Measurements from ENCODE around the gene RAB40C. TPM values are rescaled to one million over a fixed set of nuclear protein-coding genes. Genes with fewer than 3 reads are reported as not detected.

Gene RAB40C
- total RNA-seq, 1 experiment from 2014 or later: 20.8 TPM

- no peaks in the 10 kb centered on the region for H3K9me3 ChIP-seq
- H3K4me3 ChIP-seq: no peak overlapping the region
- no peaks in the 10 kb centered on the region for H3K36me3 ChIP-seq
- DNase-seq: no peak
- no peaks in the 10 kb centered on the region for H3K27me3 ChIP-seq
Observed at GRCh38 chr16:610513-611381, 20.9 kb downstream of the RAB40C start.

DNA sequence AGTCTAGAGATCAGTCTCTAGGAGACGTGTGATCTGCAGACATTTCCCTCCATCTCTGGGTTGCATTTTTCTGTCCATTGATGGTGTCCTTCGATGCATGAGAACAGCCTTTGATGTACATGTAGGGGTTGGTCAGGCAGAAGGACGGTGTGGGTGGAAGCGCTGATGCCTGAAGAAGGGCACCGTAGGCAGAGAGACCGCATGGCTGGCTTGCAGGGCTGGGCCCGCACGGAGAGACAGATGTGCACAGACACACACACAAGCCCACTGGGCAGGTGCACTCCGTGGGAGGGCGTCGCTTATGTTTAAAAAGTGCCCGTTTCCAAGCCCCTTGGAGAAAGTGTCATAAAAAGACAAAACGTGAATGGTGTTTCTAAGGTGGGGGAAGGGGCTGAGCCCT is 25.3 kb downstream of the RAB40C start:
- H3K9me3 ChIP-seq: no peaks in the 10 kb centered on the region
- H3K4me3 ChIP-seq: no peak overlapping the region
- no peaks in the 10 kb centered on the region for H3K36me3 ChIP-seq
- no peak for DNase-seq
- H3K27me3 ChIP-seq: no peaks in the 10 kb centered on the region

GRCh38 chr16:616733-617586 is 27.1 kb downstream of the RAB40C start:
- Histone ChIP-seq H3K36me3 (no peaks in the 10 kb centered on the region), H3K27me3 (no peaks in the 10 kb centered on the region), H3K9me3 (no peaks in the 10 kb centered on the region), H3K4me3 (no peak overlapping the region)
- DNase-seq: no peak

- no peaks in the 10 kb centered on the region for H3K9me3 ChIP-seq
- H3K4me3 ChIP-seq: no peak overlapping the region
- H3K36me3 ChIP-seq: no peaks in the 10 kb centered on the region
- DNase-seq: no peak
- H3K27me3 ChIP-seq: no peaks in the 10 kb centered on the region
Observed at GRCh38 chr16:617855-618254, 28.0 kb downstream of the RAB40C start.

DNA sequence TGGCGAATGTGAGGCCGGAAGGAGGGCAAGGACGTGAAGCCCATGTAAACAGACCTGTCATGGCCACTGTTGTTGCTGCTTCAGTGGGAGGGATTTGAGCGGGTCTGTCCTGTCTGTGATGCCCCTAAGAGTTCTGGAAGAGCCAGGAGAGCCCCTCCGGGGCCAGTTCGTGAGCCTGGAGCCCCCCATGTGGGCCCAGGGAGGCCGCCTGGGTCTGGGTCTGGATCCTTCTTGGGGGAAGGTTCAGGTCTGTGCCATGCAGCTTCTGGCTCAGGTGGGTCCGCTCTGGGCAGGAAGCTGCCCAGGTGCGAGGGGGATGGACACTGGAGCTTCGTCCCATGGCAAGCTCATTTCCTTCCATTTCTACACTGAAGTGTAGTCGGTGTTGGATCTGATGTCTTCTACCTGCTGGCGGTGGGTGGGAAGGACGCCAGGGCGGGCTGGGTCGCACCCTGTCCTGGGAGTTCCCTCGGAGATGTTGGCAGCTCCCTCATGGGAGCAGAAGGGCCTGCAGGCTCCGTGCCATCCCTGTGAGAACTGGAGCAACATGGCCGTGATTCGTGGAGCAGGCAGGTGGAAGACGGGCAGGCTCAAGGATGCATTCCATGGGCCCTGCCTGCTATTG is 29.7 kb downstream of the RAB40C start:
- Histone ChIP-seq H3K36me3 (no peaks in the 10 kb centered on the region), H3K27me3 (no peaks in the 10 kb centered on the region), H3K4me3 (no peak overlapping the region), H3K9me3 (no peaks in the 10 kb centered on the region)
- DNase-seq: no peak

DNA sequence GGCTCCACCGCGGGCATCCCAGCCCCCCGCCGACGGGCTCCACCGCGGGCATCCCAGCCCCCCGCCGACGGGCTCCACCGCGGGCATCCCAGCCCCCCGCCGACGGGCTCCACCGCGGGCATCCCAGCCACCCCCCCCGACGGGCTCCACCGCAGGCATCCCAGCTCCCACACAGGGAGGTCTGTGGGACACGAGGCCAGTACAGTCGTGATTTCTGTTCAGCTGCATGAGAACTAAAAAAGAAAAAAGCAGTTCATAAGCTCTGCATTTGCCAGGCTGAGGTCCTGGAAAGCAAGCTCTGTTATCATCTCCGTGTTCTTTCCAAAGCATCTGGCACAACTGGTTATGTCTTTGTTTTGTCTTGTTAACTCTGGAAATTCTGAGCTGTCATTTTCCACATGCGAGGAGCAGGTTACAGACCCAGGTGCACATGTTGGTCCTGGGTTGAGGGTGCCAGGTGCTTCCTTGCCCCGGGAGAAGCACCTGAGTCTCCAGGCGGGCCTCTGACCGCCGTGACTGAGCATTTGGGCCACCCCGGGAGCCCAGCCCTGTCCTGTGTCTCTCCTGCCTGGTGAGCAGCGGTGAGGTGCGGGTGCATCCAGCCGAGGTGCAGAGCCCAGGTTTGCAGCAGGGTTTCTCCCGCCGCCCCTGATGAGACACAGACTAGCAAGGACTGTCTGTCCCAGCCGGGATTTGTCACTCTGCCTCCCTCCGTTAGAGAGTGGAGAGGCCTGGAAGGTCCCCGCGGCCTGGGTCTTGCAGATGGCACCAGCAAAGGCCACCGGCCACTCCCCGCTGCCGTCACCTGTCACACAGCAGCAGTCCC is 31.0 kb downstream of the RAB40C start:
- Histone ChIP-seq H3K27me3 (no peaks in the 10 kb centered on the region), H3K36me3 (peaks cover 6% of the 10 kb centered on the region), H3K4me3 (no peak overlapping the region), H3K9me3 (no peaks in the 10 kb centered on the region)
- no peak for DNase-seq

DNA sequence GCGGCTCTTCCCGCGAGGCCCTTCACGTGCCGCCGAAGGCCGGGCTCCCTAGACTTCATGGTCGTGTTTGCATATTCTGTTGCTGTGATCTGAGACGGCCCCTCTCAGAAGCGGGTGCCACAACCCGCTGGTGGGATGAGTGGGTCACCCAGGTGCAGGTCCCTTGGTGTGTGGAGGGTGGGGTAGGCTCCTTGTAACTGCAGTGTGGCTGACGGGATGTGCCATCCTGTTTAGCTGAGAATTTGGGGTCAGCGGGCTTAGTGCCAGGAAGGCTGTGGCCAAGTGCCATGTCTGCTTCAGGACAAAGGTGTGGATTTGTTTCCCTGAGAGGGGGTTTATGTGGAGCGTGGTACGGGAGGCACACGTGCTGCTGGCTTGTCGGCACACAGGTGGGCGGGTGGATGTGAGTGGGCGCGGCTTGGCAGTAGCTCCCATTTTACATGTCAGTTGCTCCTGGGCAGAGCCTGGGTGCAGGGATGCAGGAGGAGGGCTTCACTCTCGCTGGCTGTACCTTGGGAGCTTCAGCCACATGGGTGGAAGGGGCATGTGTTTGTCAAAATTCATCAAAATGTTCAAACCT is 31.8 kb downstream of the RAB40C start:
- Histone ChIP-seq H3K4me3 (no peak overlapping the region), H3K27me3 (no peaks in the 10 kb centered on the region), H3K36me3 (peaks cover 12% of the 10 kb centered on the region), H3K9me3 (no peaks in the 10 kb centered on the region)
- DNase-seq: no peak

- DNase-seq: no peak
- H3K36me3 ChIP-seq: peaks cover 19% of the 10 kb centered on the region
Observed at GRCh38 chr16:622920-623280, 33.0 kb downstream of the RAB40C start.

GRCh38 chr16:624526-625070 is 34.7 kb downstream of the RAB40C start:
- Histone ChIP-seq H3K9me3 (no peaks in the 10 kb centered on the region), H3K4me3 (no peak overlapping the region), H3K36me3 (peaks cover 24% of the 10 kb centered on the region), H3K27me3 (no peaks in the 10 kb centered on the region)
- DNase-seq: no peak

More at GRCh38 chr16:622920-623280, 33.0 kb downstream of the RAB40C start:
- H3K4me3 ChIP-seq: no peak overlapping the region
- H3K27me3 ChIP-seq: no peaks in the 10 kb centered on the region
- no peaks in the 10 kb centered on the region for H3K9me3 ChIP-seq

DNA sequence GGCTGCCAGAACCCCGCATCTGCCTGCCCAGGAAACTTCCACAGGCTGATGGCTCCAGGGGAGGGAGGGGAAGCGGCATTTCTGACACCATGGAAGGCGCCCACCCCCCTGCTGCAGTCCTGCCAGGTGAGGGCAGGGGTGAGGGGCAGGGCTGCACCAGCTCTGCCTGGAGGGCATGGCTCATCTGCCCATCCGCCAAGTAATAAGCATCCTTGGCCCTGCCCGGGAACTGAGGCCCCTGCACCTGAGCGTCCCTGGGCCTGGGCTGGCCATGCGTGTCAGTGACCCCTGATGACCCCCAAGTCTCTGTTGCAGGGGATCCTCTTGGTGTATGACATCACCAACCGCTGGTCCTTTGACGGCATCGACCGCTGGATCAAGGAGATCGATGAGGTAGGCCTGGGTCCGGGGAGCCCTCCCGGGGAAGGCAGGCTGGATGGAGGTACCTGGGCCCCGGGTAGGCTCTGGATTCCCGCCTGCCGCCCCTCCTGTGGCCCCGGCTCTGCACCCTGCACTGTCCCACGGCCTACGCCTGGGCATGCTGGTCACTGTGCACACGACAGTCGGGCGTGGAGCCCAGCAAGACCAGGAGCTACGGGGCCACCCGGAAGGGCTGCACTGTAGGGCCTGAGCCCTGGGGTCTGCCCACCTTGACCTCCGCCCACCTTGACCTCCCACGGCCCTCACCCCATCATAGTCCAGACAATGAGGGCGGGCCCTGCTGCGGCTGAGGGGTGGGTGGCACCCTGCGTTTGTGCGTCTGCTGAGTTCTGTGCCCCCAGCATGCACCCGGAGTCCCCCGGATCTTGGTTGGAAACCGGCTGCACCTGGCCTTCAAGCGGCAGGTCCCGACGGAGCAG is 35.5 kb downstream of the RAB40C start:
- DNase-seq: no peak
- Histone ChIP-seq H3K4me3 (no peak overlapping the region), H3K9me3 (no peaks in the 10 kb centered on the region), H3K27me3 (no peaks in the 10 kb centered on the region), H3K36me3 (peaks cover 24% of the 10 kb centered on the region)

DNA sequence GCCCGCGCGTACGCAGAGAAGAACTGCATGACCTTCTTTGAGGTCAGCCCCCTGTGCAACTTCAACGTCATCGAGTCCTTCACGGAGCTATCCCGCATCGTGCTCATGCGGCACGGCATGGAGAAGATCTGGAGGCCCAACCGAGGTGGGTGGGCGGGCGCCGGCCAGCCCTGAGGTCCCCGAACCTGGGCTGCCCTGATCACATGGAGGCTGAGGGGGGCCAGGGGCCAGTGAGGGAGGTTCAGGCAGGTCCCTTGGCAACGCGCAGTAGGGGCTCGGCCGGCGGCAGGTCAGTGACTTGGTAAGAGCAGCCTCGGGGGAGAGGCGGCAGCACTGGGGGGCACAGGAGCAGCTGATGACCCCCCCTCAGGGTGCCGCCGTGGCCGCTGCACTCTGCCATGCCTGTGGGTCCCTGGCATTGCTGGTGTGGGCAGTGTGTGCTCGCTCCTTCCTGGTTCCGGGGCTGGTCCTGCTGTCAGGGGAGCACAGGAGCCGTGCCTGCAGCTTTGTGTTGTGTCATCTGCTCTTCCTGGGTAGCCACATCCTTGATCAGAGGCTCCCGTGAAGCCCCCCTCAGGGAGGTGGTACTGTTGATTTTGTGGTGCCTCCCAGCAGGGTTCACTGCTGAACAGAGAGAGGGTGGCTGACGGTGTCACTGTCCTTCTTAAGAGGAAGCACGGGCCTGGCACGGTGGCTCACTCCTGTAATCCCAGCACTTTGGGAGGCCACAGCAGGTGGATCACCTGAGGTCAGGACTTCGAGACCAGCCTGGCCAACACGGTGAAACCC is 36.3 kb downstream of the RAB40C start:
- peaks cover 24% of the 10 kb centered on the region for H3K36me3 ChIP-seq
- H3K9me3 ChIP-seq: no peaks in the 10 kb centered on the region
- no peak for DNase-seq
- no peaks in the 10 kb centered on the region for H3K27me3 ChIP-seq
- no peak overlapping the region for H3K4me3 ChIP-seq

DNA sequence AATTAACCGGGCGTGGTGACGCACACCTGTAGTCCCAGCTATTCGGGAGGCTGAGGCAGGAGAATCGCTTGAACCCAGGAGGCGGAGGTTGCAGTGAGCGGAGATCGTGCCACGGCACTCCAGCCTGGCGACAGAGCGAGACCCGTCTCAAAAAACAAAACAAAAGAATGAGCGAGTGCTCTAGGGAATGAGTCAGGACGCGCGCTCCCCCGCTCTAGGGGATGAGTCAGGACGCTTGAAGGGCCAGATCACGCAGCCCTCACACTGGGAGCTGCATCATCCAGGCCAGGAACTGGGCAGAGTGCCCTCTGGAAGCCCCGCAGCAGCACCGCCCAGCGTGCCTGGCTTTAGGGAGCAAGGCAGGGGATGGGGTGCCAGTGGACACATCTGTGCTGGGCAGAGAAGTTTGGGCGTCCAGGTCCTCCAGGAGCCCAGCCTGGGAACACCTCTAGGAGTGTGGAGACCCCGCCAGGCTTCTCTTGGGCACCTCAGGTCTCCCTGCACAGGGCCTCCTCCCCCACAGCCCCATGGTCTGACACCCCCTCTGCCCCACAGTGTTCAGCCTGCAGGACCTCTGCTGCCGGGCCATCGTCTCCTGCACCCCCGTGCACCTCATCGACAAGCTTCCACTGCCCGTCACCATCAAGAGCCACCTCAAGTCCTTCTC is 37.1 kb downstream of the RAB40C start:
- H3K36me3 ChIP-seq: peaks cover 24% of the 10 kb centered on the region

DNA sequence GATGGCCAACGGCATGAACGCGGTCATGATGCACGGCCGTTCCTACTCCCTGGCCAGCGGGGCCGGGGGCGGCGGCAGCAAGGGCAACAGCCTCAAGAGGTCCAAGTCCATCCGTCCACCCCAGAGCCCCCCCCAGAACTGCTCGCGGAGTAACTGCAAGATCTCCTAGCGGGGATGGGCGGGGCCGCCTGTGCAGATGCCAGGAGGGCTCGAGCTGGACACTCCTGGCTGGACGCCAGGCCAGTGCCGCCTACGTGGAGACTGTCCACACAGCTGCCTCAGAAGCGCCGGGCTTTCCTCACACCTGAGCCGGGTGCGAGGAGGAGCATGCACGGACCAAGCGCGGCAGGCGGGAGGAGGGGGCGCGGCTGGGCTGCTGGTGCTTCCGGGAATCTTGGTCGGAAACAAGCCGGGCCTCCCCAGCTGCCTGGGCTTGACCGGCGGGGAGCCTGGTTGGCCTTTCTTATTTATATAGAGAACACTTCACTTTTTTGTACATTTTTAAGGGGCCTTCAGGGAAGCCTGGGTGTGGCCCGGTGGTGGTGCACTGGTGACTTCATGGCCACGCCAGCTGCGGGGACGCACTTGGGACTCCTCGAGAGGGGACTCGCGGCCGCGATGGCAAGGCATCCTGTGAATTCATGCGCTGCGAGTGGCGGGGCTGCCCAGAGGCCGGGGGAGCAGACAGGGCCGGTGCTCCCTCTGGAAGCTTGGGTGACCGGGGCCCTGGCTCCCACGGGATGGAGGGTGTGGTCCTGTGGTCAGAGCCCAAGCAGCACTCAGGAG is 37.8 kb downstream of the RAB40C start:
- Histone ChIP-seq H3K36me3 (peaks cover 24% of the 10 kb centered on the region), H3K4me3 (no peak overlapping the region)
- DNase-seq: peak; percentile 53

More for the DNA sequence above, 37.1 kb downstream of the RAB40C start:
- Histone ChIP-seq H3K27me3 (no peaks in the 10 kb centered on the region), H3K9me3 (no peaks in the 10 kb centered on the region), H3K4me3 (no peak overlapping the region)
- DNase-seq: peak; percentile 99

More for the DNA sequence above, 37.8 kb downstream of the RAB40C start:
- Histone ChIP-seq H3K27me3 (no peaks in the 10 kb centered on the region), H3K9me3 (no peaks in the 10 kb centered on the region)

All from MG63 (cell line).